ENCODE measurements around the gene SKOR1.

SKOR1 gene

GRCh38 chr15:67861983-67862382 is 36.7 kb downstream of the SKOR1 start:
- TF ChIP-seq CTCF (IDR thresholded peaks at IDR 0.05; ENCODE audit: insufficient read depth, low read length, missing control alignments) = no peak
- no peak overlapping the region for H3K4me3 ChIP-seq (ENCODE audit: low read depth, low read length)
- POLR2A ChIA-PET = no interaction called here
- DNase-seq (ENCODE audit: low read depth, low spot score) = no peak
- CTCF ChIA-PET = interaction anchor here (0.6 to 5.5 kb wide), 10 partner anchors 9 to 349 kb away, joined by 3 to 212 read pairs (median 18); partner anchors contain the start of gene PIAS1

GRCh38 chr15:67862750-67863441 is 37.6 kb downstream of the SKOR1 start:
- ChIA-PET POLR2A (interaction anchor here (0.6 to 1.0 kb wide), 2 partner anchors 191 to 228 kb away, joined by 3 read pairs; partner anchors contain the start of gene PIAS1), CTCF (interaction anchor here (0.6 to 5.5 kb wide), 60 partner anchors 9 to 390 kb away, joined by 3 to 212 read pairs (median 5); partner anchors contain the start of gene PIAS1)
- no peak for TF ChIP-seq CTCF (IDR thresholded peaks at IDR 0.05; ENCODE audit: insufficient read depth, low read length, missing control alignments)
- DNase-seq (ENCODE audit: low read depth, low spot score) = no peak
- H3K4me3 ChIP-seq (ENCODE audit: low read depth, low read length) = peak overlapping the region; percentile 36

GRCh38 chr15:67863442-67863987 is 38.2 kb downstream of the SKOR1 start:
- peak; percentile 92 for TF ChIP-seq CTCF (IDR thresholded peaks at IDR 0.05; ENCODE audit: insufficient read depth, low read length, missing control alignments)
- ChIA-PET CTCF (interaction anchor here (0.6 to 5.5 kb wide), 65 partner anchors 8 to 391 kb away, joined by 3 to 212 read pairs (median 5); partner anchors contain the start of gene PIAS1), POLR2A (interaction anchor here (0.6 to 1.0 kb wide), 2 partner anchors 191 to 228 kb away, joined by 3 read pairs; partner anchors contain the start of gene PIAS1)
- DNase-seq (ENCODE audit: low read depth, low spot score) = no peak
- peak overlapping the region; percentile 51 for H3K4me3 ChIP-seq (ENCODE audit: low read depth, low read length)

GRCh38 chr15:67865331-67865730 is 40.0 kb downstream of the SKOR1 start:
- no peak overlapping the region for H3K4me3 ChIP-seq (ENCODE audit: low read depth, low read length)
- POLR2A ChIA-PET = no interaction called here
- no peak for TF ChIP-seq CTCF (IDR thresholded peaks at IDR 0.05; ENCODE audit: insufficient read depth, low read length, missing control alignments)
- CTCF ChIA-PET = interaction anchor here (5.5 kb wide), 1 partner anchor 290 kb away, joined by 212 read pairs; no protein-coding TSS in a partner anchor
- DNase-seq (ENCODE audit: low read depth, low spot score) = peak; percentile 36

- no peak for DNase-seq (ENCODE audit: low read depth, low spot score)
- CTCF ChIA-PET = interaction anchor here (5.5 kb wide), 1 partner anchor 289 kb away, joined by 212 read pairs; no protein-coding TSS in a partner anchor
- H3K4me3 ChIP-seq (ENCODE audit: low read depth, low read length) = no peak overlapping the region
- no peak for TF ChIP-seq CTCF (IDR thresholded peaks at IDR 0.05; ENCODE audit: insufficient read depth, low read length, missing control alignments)
- POLR2A ChIA-PET = no interaction called here
These were observed 40.5 kb downstream of the SKOR1 start for GRCh38 chr15:67865766-67866165.

- H3K4me3 ChIP-seq (ENCODE audit: low read depth, low read length) = no peak overlapping the region
- POLR2A ChIA-PET = no interaction called here
- no peak for DNase-seq (ENCODE audit: low read depth, low spot score)
- no peak for TF ChIP-seq CTCF (IDR thresholded peaks at IDR 0.05; ENCODE audit: insufficient read depth, low read length, missing control alignments)
- CTCF ChIA-PET = no interaction called here
These were observed 44.4 kb downstream of the SKOR1 start for GRCh38 chr15:67869701-67870100.
